Neutrophil (primary cell): ENCODE results near the gene TNFRSF18.

Source experiments
- H3K27ac ChIP-seq: fragments of 200-600 bp; sonication (generic); 2 replicates; pipeline ENCODE4 v1.5.1; 2016; ENCODE audit warnings: mild to moderate bottlenecking, moderate library complexity
- H3K27me3 ChIP-seq: fragments of 200-600 bp; sonication (generic); 2 replicates; pipeline ENCODE4 v1.6.0; 2016; ENCODE audit warnings: mild to moderate bottlenecking
- H3K36me3 ChIP-seq: fragments of 200-600 bp; sonication (generic); 2 replicates; pipeline ENCODE4 v1.5.1; 2017
- H3K4me1 ChIP-seq, 2 experiments: fragments of 200-600 bp in 1 of 2; sonication (generic) in 1 of 2; 1 replicate in 1 of 2; 2 replicates in 1 of 2; pipeline versions ENCODE4 v1.5.1 to v1.6.1; 2013 to 2016; ENCODE audit warnings: low read depth in 1 of 2, low read length in 1 of 2, mild to moderate bottlenecking in 1 of 2, moderate library complexity in 1 of 2; ENCODE audit not compliant: control insufficient read depth in 1 of 2, insufficient read depth in 1 of 2
- H3K4me3 ChIP-seq, 2 experiments: fragments of 200-600 bp in 1 of 2; sonication (generic) in 1 of 2; 1 replicate in 1 of 2; 2 replicates in 1 of 2; pipeline ENCODE4 v1.5.1; 2013 to 2016; ENCODE audit warnings: low read depth in 1 of 2, low read length in 1 of 2, mild to moderate bottlenecking in 1 of 2, moderate library complexity in 1 of 2
- H3K9me3 ChIP-seq: fragments of 200-600 bp; sonication (generic); 2 replicates; pipeline ENCODE4 v1.5.1; 2016
- TF ChIP-seq, protein P1 (sequence below): fragments of 200-600 bp; sonication (generic); IDR thresholded peaks from 2 replicates; pipeline ENCODE4 v1.5.1; 2016; ENCODE audit warnings: antibody characterized with exemption

The TNFRSF18 gene

DNA sequence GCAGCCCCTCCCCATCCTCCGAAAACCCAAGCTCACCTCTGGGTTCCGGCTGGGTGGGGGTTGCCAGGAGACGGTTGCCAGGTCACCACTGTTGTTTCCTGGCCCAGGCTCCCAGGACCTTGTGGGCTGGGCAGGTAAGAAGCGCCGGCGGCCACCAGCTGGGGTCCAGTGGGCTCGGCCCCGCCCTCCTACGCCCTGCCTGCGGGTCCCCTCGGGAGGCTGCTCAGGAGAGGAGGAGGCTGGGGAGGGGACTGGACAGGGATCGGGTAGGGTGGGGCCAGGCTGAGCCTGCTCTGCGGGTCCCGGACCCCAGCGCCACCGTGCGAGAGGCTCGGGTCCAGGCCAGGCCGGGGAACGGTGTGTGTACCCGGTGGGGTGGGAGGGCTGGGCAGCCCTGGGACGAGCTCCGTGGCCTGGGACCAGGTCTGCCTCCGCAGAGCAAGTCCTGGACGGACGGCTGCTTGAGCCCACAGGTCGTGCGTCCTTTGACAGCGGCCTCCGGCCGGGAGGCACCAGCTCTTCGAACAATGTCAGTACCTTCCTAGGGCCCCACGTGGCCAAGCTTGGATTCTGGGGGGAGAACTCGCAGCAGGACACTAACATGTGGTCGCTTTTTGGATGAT, 32.5 kb downstream of the TNFRSF18 start, which contains the start of gene TTLL10:
Gene TTLL10 (plus strand): TSS at position 88 of the 623 bp plus-strand sequence. CDS start 5,336 bp downstream, outside the sequence.
- no peak within 1 kb of the TSS for H3K4me3 ChIP-seq
- H3K27me3 ChIP-seq, result peaks cover 82% of the 10 kb centered on the region
- H3K36me3 ChIP-seq, result no peaks in the 10 kb centered on the region
- no peaks in the 10 kb centered on the region for H3K4me1 ChIP-seq
- H3K27ac ChIP-seq, result no peak within 1 kb of the TSS
- TF ChIP-seq, protein P1, sequence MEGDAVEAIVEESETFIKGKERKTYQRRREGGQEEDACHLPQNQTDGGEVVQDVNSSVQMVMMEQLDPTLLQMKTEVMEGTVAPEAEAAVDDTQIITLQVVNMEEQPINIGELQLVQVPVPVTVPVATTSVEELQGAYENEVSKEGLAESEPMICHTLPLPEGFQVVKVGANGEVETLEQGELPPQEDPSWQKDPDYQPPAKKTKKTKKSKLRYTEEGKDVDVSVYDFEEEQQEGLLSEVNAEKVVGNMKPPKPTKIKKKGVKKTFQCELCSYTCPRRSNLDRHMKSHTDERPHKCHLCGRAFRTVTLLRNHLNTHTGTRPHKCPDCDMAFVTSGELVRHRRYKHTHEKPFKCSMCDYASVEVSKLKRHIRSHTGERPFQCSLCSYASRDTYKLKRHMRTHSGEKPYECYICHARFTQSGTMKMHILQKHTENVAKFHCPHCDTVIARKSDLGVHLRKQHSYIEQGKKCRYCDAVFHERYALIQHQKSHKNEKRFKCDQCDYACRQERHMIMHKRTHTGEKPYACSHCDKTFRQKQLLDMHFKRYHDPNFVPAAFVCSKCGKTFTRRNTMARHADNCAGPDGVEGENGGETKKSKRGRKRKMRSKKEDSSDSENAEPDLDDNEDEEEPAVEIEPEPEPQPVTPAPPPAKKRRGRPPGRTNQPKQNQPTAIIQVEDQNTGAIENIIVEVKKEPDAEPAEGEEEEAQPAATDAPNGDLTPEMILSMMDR, result no peak
- no peaks in the 10 kb centered on the region for H3K9me3 ChIP-seq

DNA sequence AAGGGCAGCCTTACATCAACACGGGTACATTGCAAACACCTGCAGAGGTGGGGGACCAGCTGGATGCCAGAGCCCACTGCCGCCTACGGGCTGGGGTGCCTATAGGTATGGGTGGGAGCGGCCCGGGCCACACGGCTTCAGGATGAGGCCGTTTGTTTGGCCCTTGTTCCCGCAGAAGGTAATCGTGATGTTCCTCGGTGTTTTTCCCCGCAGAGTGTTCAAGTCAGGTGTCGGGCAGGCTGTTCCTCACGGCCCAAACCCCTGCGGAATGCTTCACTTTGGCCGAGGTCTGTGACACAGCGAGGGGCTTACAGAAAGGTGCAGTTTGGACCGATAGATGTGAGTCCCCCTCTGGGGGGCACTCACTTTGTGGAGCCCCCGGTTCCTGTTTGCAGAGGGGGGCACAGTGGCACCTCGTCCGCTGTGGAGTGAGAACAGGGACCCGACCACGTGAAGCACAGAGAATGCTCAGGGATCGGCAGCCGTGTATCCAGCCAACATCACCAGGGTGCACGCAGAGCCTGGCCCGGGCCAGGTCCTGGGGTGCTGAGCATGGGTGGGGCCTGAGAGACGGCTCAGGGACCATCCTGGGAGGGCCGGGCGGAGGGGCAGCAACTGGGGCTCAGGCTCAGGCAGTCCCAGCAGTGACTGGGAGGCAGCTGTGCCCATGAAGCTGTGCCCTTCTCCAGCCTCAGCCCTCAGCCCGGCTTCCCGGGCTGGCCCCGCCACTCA, 33.2 kb downstream of the TNFRSF18 start:
- TF ChIP-seq, protein P1, result no peak
- Histone ChIP-seq H3K9me3 (no peaks in the 10 kb centered on the region), H3K27ac (no peak overlapping the region), H3K4me1 (no peaks in the 10 kb centered on the region), H3K27me3 (peaks cover 86% of the 10 kb centered on the region), H3K4me3 (no peak overlapping the region), H3K36me3 (no peaks in the 10 kb centered on the region)

DNA sequence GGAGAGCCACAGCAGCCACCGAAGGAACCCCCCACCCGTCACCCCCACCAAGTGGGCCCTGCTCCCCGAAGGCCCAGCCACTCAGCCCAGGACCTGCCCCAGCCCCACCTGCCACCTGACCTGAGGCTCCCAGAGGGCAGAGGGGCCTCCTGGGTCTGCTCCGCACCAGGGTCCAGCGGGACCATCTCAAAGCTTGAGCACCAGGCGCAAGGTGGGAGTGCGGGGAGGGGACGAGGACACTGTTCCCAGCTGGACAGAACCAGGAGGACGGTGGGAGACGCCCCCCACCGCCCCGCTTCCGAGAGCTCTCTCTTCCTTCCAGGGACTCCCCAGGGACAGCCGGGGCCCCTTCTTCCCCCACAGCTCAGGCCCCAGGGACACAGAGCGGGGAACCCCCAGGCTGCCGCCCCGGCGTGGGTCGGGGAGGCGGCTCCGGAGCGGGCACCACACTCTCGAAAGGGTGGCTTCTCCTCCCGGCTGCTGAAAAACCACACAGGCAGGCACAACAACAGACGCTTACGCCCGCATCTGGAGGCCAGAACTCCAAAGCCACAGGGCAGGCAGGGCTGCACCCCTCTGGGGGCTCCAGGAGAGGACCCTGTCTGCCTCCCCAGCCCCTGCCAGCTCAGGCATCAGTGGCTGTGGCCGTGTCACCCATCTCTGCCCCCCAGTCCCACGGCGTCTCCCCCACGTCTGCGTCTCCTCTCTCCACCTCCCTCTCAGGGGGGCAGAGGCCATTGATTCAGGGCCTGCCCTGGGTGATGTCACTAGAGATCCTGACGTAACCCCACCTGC, 34.6 kb downstream of the TNFRSF18 start:
- H3K4me3 ChIP-seq, result no peak overlapping the region
- H3K27me3 ChIP-seq, result peaks cover 85% of the 10 kb centered on the region
- H3K27ac ChIP-seq, result no peak overlapping the region
- H3K4me1 ChIP-seq, result no peaks in the 10 kb centered on the region
- no peaks in the 10 kb centered on the region for H3K9me3 ChIP-seq
- TF ChIP-seq, protein P1, result no peak
- H3K36me3 ChIP-seq, result no peaks in the 10 kb centered on the region

DNA sequence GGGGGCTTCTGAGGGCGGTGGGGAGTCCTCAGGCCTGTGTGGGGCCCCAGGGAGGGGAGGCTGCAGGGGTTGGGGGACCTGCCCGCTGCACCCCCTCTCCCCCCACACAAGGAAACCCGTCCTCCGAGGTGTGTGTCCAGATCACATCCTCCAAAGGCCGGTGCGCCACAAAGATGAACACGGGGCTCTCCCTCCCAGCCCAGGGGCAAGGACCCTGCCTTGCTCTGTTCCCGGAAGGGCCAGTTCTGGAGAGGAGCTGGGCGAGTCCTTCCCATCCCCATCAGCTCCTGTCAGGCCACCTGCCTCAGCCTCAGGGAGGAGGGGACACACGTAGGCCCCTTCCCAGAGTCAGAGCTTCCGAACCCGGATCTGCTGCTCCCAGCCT, 35.2 kb downstream of the TNFRSF18 start:
- TF ChIP-seq, protein P1, result no peak
- H3K27me3 ChIP-seq, result peaks cover 85% of the 10 kb centered on the region

DNA sequence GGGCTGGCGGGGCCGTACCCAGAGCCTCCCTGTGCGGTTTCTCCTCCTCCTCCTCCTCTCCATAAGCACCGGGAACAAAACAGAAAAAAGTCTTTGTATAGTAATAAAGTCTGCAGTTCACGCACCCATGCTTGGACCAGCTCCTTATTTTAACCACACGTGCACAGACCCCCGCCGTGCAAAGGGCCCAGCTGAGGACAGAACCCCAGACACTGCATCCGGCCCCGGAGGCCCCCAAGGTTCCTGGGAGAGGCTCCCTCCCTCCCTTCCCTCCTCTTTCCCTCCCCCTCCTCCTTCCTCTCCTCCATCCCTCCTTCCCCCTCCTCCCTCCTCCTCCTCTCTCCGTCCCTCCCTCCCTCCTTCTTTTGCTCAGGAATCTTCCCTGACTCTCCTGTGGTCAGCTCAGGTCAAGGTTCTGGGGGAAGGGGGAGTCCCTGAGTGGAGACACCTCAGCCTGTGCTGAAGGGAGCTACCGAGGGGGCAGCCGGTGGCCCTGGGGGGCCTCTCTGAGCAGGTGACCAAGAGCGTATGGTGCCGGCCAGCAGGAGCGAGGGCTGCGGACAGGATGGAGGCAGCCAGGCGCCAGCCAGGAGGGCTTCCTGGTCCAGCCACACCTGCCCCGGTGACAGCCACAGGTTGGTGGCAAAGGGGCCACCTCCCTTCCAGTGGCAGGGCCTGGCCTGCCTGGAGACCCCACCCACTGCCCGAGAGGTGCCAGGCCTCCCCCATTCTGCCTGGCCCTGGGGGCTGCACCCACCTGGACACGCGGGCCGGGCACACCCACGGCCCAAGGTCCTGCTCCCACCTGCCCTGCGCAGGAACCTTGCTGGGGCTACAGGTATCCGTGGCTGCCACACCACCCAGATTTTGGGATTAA, 35.9 kb downstream of the TNFRSF18 start:
- Histone ChIP-seq H3K9me3 (no peaks in the 10 kb centered on the region), H3K27me3 (peaks cover 85% of the 10 kb centered on the region), H3K4me3 (no peak overlapping the region), H3K4me1 (no peaks in the 10 kb centered on the region), H3K36me3 (no peaks in the 10 kb centered on the region), H3K27ac (no peak overlapping the region)
- TF ChIP-seq, protein P1, result no peak

More for the DNA sequence above, 35.2 kb downstream of the TNFRSF18 start:
- no peak overlapping the region for H3K27ac ChIP-seq
- no peaks in the 10 kb centered on the region for H3K9me3 ChIP-seq
- H3K4me1 ChIP-seq, result no peaks in the 10 kb centered on the region
- no peaks in the 10 kb centered on the region for H3K36me3 ChIP-seq
- no peak overlapping the region for H3K4me3 ChIP-seq
